Tibial nerve (tissue), 4 donors: ENCODE data around the gene RUFY4. TPM values are rescaled to one million over a fixed set of nuclear protein-coding genes. Genes with fewer than 3 reads are reported as not detected.

Experiments
- DNase-seq, 2 donors: peaks; one replicate each; pipeline ENCODE4 v3.0.0-alpha.2; 2019; ENCODE audit warnings: low spot score in 2 of 2
- H3K27ac ChIP-seq, 4 donors: fragments of 200-600 bp; sonication (generic) in 3 of 4; one replicate each; pipeline ENCODE4 v1.5.1; 2017 to 2019; ENCODE audit warnings: mild to moderate bottlenecking in 1 of 4
- H3K27me3 ChIP-seq, 2 donors: fragments of 200-600 bp; sonication (generic) in 1 of 2; one replicate each; pipeline versions ENCODE4 v1.5.1 to v1.6.0; 2017 to 2019
- H3K36me3 ChIP-seq, 3 donors: fragments of 200-600 bp; sonication (generic); one replicate each; pipeline ENCODE4 v1.5.1; 2018 to 2019
- H3K4me1 ChIP-seq, 4 donors: fragments of 200-600 bp; sonication (generic) in 3 of 4; one replicate each; pipeline ENCODE4 v1.5.1; 2017 to 2019
- H3K4me3 ChIP-seq, 4 donors: fragments of 200-600 bp; sonication (generic) in 3 of 4; one replicate each; pipeline ENCODE4 v1.5.1; 2017 to 2019; ENCODE audit warnings: mild to moderate bottlenecking in 1 of 4, moderate library complexity in 1 of 4
- H3K9me3 ChIP-seq, 4 donors: fragments of 200-600 bp; sonication (generic) in 3 of 4; one replicate each; pipeline ENCODE4 v1.5.1; 2017 to 2019
- EP300 ChIP-seq, 2 donors: sonication (generic); formaldehyde crosslinking; IDR thresholded peaks; one replicate each; pipeline ENCODE4 v1.6.1; 2017; ENCODE audit warnings: antibody characterized with exemption in 2 of 2, mild to moderate bottlenecking in 1 of 2
- POLR2A ChIP-seq, 2 donors: fragments of 450-650 bp; IDR thresholded peaks; one replicate each; pipeline ENCODE4 v1.6.1; 2017; ENCODE audit warnings: antibody characterized with exemption in 2 of 2, mild to moderate bottlenecking in 2 of 2, moderate library complexity in 2 of 2
- WGBS, 2 donors: methylation state at CpG; one replicate each; pipeline ENCODE4 v1.1.5; 2018; 5-methylcytosine and 5-hydroxymethylcytosine counted together
- total RNA-seq, 4 donors: library from RNA; depleted of rRNA; stranded (reverse); fragments of >200 nt; gene quantifications; one replicate each; pipeline ENCODE4 v1.1.0, GENCODE V29; 2016
- TF ChIP-seq, protein P1 (sequence below), 5 experiments: fragments of 200-600 bp in 3 of 5; fragments of 450-650 bp in 2 of 5; sonication (generic) in 3 of 5; IDR thresholded peaks; one replicate each; pipeline ENCODE4 v1.5.1; 2016 to 2019; ENCODE audit warnings: antibody characterized with exemption in 5 of 5, mild to moderate bottlenecking in 3 of 5, moderate library complexity in 2 of 5

Gene RUFY4
- total RNA-seq, 4 donors from 2014 or later = not detected

DNA sequence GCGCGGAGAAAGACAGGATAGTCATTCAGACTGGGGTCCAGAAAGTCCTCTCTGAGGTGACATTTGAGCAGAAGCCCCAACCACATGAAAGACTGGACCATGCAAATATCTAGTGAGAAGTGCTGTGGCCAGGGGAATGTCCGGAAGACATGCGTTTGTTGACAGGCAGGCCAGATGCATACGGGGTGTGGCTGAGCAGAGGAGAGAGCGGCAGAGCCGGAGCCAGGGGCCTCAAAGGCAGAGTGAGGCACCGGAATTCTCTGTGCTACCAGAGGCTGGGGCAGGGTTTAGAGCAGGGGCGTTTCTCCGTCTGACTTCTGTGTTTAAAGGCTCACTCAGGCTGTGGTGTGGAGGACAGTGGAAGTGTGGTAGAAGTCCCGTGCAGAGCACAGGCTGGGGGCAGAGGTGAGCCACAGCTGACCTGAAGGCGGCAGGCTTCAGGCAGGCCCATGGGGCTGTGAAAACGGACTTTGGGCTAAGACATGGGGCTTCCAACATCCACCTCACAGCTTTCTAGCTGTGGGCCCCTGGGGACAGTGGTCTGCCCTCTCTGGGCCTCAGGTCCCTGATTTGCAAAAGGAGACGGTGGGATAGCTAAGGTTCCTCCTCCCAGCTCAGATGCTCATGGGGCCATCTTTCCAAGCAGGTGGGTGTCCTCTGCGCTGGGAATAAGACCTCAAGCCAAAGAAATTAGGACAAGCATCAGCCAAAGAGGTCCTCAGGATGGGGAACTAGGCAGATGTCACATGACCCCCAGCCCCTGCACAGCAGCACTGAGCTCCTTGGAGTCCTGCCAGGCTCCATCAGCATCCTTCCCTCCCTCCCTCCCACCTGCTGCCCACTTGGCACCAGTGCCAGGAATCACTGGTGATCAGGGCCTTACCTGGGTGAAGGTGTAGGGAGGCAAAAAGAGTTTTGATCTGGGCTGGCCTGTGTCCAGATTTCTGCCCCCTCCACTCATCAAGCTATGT, 11.2 kb downstream of the RUFY4 start:
- WGBS, 2 donors = 62 to 67% methylated on average over 15 of the region's 15 CpGs
- H3K4me1 ChIP-seq = no peaks in the 10 kb centered on the region
- no peaks in the 10 kb centered on the region for H3K27me3 ChIP-seq
- H3K4me3 ChIP-seq = no peak overlapping the region
- H3K27ac ChIP-seq = no peak overlapping the region
- DNase-seq = no peak
- no peaks in the 10 kb centered on the region for H3K36me3 ChIP-seq
- no peaks in the 10 kb centered on the region for H3K9me3 ChIP-seq
- TF ChIP-seq, protein P1, sequence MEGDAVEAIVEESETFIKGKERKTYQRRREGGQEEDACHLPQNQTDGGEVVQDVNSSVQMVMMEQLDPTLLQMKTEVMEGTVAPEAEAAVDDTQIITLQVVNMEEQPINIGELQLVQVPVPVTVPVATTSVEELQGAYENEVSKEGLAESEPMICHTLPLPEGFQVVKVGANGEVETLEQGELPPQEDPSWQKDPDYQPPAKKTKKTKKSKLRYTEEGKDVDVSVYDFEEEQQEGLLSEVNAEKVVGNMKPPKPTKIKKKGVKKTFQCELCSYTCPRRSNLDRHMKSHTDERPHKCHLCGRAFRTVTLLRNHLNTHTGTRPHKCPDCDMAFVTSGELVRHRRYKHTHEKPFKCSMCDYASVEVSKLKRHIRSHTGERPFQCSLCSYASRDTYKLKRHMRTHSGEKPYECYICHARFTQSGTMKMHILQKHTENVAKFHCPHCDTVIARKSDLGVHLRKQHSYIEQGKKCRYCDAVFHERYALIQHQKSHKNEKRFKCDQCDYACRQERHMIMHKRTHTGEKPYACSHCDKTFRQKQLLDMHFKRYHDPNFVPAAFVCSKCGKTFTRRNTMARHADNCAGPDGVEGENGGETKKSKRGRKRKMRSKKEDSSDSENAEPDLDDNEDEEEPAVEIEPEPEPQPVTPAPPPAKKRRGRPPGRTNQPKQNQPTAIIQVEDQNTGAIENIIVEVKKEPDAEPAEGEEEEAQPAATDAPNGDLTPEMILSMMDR (IDR thresholded peaks at IDR 0.05) = no peak
- TF ChIP-seq EP300 (IDR thresholded peaks at IDR 0.05) = no peak
- TF ChIP-seq POLR2A (IDR thresholded peaks at IDR 0.05) = no peak

DNA sequence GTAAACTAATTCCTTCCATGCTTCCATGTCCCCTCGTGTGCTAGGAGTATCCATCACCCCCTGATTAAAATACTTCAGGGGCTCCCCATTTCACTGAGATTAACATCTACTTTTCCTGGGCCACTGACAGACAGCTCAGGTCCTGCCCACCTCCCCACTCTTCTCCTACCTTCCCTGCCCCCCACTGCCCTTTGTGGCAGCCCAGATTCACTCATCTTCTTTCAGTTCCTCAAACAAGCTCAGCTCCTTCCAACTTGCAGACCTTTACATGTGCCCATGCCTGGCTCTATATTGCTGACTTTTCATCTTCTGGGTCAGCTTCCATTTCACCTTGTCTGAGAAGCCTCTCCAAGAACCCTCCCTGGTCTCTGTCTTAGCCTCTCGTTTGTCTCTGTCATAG, 12.0 kb downstream of the RUFY4 start:
- Histone ChIP-seq H3K27me3 (no peaks in the 10 kb centered on the region), H3K27ac (no peak overlapping the region), H3K9me3 (peaks cover 0 to 5% (median 0%) of the 10 kb centered on the region in 4 donors), H3K36me3 (no peaks in the 10 kb centered on the region), H3K4me1 (no peaks in the 10 kb centered on the region), H3K4me3 (no peak overlapping the region)
- TF ChIP-seq POLR2A (IDR thresholded peaks at IDR 0.05) = no peak
- TF ChIP-seq, protein P1 (IDR thresholded peaks at IDR 0.05) = no peak
- WGBS, 2 donors = 72 to 76% methylated on average over 2 of the region's 2 CpGs
- DNase-seq = no peak

DNA sequence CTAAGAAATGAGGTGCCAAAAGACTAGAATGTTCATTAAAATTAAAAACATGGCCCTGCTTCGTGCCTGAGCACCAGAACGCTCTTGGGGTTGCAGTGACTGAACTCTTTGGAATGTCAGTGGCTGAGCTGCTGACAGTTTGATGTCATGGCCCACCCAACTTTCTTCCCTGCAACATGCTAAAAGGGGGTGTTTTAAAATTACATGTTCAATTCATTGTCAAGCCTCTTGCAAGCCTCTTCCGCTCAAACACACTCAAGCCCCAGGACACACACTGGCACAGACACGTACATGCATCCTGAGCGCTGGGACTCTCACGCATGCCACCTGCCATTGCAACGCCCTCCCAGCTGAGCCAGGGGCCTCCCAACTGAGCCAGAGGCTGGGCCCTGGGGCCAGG, 12.6 kb downstream of the RUFY4 start:
- Histone ChIP-seq H3K9me3 (peaks cover 0 to 12% (median 2%) of the 10 kb centered on the region in 4 donors), H3K4me1 (no peaks in the 10 kb centered on the region), H3K36me3 (no peaks in the 10 kb centered on the region), H3K4me3 (no peak overlapping the region), H3K27me3 (no peaks in the 10 kb centered on the region), H3K27ac (no peak overlapping the region)
- DNase-seq = no peak
- TF ChIP-seq POLR2A (IDR thresholded peaks at IDR 0.05) = no peak
- TF ChIP-seq, protein P1 (IDR thresholded peaks at IDR 0.05) = no peak
- TF ChIP-seq EP300 (IDR thresholded peaks at IDR 0.05) = no peak
- 66 to 75% methylated on average over 7 of the region's 7 CpGs for WGBS, 2 donors

DNA sequence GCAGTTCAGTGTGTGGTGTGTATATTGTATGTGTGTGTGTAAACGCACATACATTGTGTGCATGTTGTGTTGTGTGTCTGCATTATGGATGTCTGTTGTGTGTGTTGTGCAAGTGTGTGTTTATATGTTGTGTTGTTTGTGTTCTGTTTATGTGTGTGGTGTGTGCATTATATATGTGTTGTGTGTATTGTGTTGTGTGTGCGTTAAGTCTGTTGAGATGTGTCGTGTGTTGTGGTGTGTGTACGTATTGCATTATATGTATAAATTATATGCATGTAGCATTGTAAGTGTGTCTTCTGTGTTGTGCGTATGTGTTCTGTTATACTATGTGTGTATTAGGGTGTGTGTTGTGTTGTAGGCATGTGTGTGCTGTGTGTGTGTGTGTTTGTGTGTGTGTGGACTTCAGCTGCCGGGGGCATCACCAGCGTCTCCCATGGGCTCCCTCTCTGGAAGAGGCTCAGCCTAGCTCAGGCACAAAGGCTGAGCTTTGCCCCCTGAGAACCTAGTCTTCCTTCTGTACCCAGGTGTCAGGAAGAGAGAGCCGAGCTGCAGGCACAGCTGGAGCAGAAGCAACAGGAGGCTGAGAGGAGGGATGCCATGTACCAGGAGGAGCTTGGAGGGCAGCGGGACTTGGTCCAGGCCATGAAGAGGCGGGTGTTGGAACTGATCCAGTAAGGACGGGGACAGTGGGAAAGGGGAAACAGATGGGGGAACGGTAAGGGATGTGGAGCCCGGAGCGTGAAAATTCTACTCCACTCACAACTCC, 13.7 kb downstream of the RUFY4 start:
- Histone ChIP-seq H3K36me3 (no peaks in the 10 kb centered on the region), H3K4me3 (no peak overlapping the region), H3K9me3 (peaks cover 0 to 21% (median 3%) of the 10 kb centered on the region in 4 donors), H3K27me3 (no peaks in the 10 kb centered on the region), H3K27ac (no peak overlapping the region), H3K4me1 (no peaks in the 10 kb centered on the region)
- no peak for TF ChIP-seq EP300 (IDR thresholded peaks at IDR 0.05)
- TF ChIP-seq POLR2A (IDR thresholded peaks at IDR 0.05) = no peak
- TF ChIP-seq, protein P1 (IDR thresholded peaks at IDR 0.05) = no peak
- WGBS, 2 donors = 65 to 67% methylated on average over 12 to 14 of the region's 14 CpGs
- no peak for DNase-seq

DNA sequence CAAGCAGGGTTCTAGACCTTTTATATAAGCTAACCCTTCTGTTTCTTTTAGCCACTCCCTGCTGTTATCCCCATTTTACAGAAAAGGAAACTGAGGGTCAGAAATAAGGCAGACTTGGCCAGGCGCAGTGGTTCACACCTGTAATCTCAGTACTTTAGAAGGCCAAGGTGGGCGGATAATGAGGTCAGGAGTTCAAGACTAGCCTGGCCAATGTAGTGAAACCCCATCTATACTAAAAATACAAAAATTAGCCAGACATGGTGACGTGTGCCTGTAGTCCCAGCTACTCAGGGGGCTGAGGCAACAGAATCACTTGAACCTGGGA, 14.3 kb downstream of the RUFY4 start:
- Histone ChIP-seq H3K27ac (no peak overlapping the region), H3K27me3 (no peaks in the 10 kb centered on the region), H3K36me3 (no peaks in the 10 kb centered on the region), H3K4me3 (no peak overlapping the region), H3K9me3 (peaks cover 0 to 21% (median 3%) of the 10 kb centered on the region in 4 donors), H3K4me1 (no peaks in the 10 kb centered on the region)
- WGBS, 2 donors = 68 to 84% methylated on average over 3 of the region's 3 CpGs
- DNase-seq = no peak
- no peak for TF ChIP-seq POLR2A (IDR thresholded peaks at IDR 0.05)
- no peak for TF ChIP-seq EP300 (IDR thresholded peaks at IDR 0.05)
- TF ChIP-seq, protein P1 (IDR thresholded peaks at IDR 0.05) = no peak
